Liver (tissue), 9 donors: ENCODE data around the gene UCHL3. TPM values are rescaled to one million over a fixed set of nuclear protein-coding genes. Genes with fewer than 3 reads are reported as not detected.

Experiments used
- DNase-seq: peaks from one replicate; pipeline ENCODE4 v3.0.0-alpha.2; 2017; ENCODE audit warnings: low spot score
- H3K27ac ChIP-seq, 2 donors: one replicate each; pipeline ENCODE4 v1.7.0; 2013; ENCODE audit warnings: inconsistent platforms in 2 of 2, low read length in 2 of 2, control low read depth in 1 of 2, low read depth in 1 of 2, mild to moderate bottlenecking in 1 of 2
- H3K27me3 ChIP-seq, 4 donors: one replicate each; pipeline versions ENCODE4 v1.6.1 to v1.7.0; 2013; ENCODE audit warnings: low read length in 3 of 4, inconsistent platforms in 1 of 4, mild to moderate bottlenecking in 1 of 4, moderate library complexity in 1 of 4; ENCODE audit not compliant: control insufficient read depth in 4 of 4, insufficient read depth in 4 of 4
- H3K36me3 ChIP-seq, 4 donors: one replicate each; pipeline versions ENCODE4 v1.6.1 to v1.7.0; 2013; ENCODE audit warnings: low read length in 3 of 4, mild to moderate bottlenecking in 3 of 4, low read depth in 1 of 4, moderate library complexity in 1 of 4; ENCODE audit not compliant: control insufficient read depth in 4 of 4, insufficient read depth in 3 of 4
- H3K4me1 ChIP-seq, 4 donors: one replicate each; pipeline versions ENCODE4 v1.6.1 to v1.7.0; 2013; ENCODE audit warnings: low read length in 3 of 4, mild to moderate bottlenecking in 3 of 4, moderate library complexity in 1 of 4; ENCODE audit not compliant: control insufficient read depth in 4 of 4, insufficient read depth in 4 of 4
- H3K4me3 ChIP-seq, 3 donors: one replicate each; pipeline versions ENCODE4 v1.6.1 to v1.7.0; 2013; ENCODE audit warnings: low read length in 3 of 3, control low read depth in 1 of 3, low read depth in 1 of 3, mild to moderate bottlenecking in 1 of 3
- H3K9ac ChIP-seq, 2 donors: one replicate each; pipeline ENCODE4 v1.7.0; 2013; ENCODE audit warnings: low read length in 2 of 2, mild to moderate bottlenecking in 2 of 2, moderate library complexity in 2 of 2, control low read depth in 1 of 2, low read depth in 1 of 2
- H3K9me3 ChIP-seq, 4 donors: one replicate each; pipeline versions ENCODE4 v1.6.1 to v1.7.0; 2013; ENCODE audit warnings: low read length in 3 of 4; ENCODE audit not compliant: control insufficient read depth in 4 of 4
- EGR1 ChIP-seq, 2 donors: IDR thresholded peaks; 2 replicates each; pipeline ENCODE4 v1.6.1; 2016 to 2018; ENCODE audit warnings: antibody characterized with exemption in 2 of 2, low read depth in 2 of 2
- FOXA1 ChIP-seq: IDR thresholded peaks from 2 replicates; pipeline ENCODE4 v1.6.1; 2016; ENCODE audit warnings: antibody characterized with exemption
- FOXA2 ChIP-seq: IDR thresholded peaks from 2 replicates; pipeline ENCODE4 v1.6.1; 2016; ENCODE audit warnings: antibody characterized with exemption
- GABPA ChIP-seq, 2 donors: IDR thresholded peaks in 1 of 2; conservative IDR thresholded peaks in 1 of 2; 2 replicates each; pipeline ENCODE4 v1.6.1; 2016; ENCODE audit warnings: antibody characterized with exemption in 2 of 2, mild to moderate bottlenecking in 1 of 2, moderate library complexity in 1 of 2
- HNF4A ChIP-seq, 2 donors: conservative IDR thresholded peaks; 2 replicates each; pipeline ENCODE4 v1.6.1; 2016; ENCODE audit warnings: antibody characterized with exemption in 2 of 2, mild to moderate bottlenecking in 2 of 2
- HNF4G ChIP-seq: IDR thresholded peaks from 2 replicates; pipeline ENCODE4 v1.6.1; 2016; ENCODE audit warnings: antibody characterized with exemption
- JUND ChIP-seq, 2 donors: IDR thresholded peaks; 2 replicates each; pipeline ENCODE4 v1.6.1; 2016; ENCODE audit warnings: antibody characterized with exemption in 2 of 2
- NR2F2 ChIP-seq: IDR thresholded peaks from 2 replicates; pipeline ENCODE4 v1.6.1; 2016; ENCODE audit warnings: antibody characterized with exemption
- RAD21 ChIP-seq, 2 donors: IDR thresholded peaks; 2 replicates each; pipeline ENCODE4 v1.6.1; 2016; ENCODE audit warnings: antibody characterized with exemption in 2 of 2, mild to moderate bottlenecking in 2 of 2
- RXRA ChIP-seq, 2 donors: IDR thresholded peaks; 2 replicates each; pipeline ENCODE4 v1.6.1; 2017 to 2018; ENCODE audit warnings: antibody characterized with exemption in 2 of 2, mild to moderate bottlenecking in 1 of 2
- SP1 ChIP-seq: IDR thresholded peaks from 2 replicates; pipeline ENCODE4 v1.6.1; 2018; ENCODE audit warnings: antibody characterized with exemption, mild to moderate bottlenecking
- TAF1 ChIP-seq: conservative IDR thresholded peaks from 2 replicates; pipeline ENCODE4 v1.6.1; 2016; ENCODE audit warnings: antibody characterized with exemption, mild to moderate bottlenecking
- YY1 ChIP-seq: IDR thresholded peaks from 2 replicates; pipeline ENCODE4 v1.6.1; 2016; ENCODE audit warnings: antibody characterized with exemption, mild to moderate bottlenecking
- WGBS: extraction: QIAGEN DNeasy Blood & Tissue Kit; methylation state at CpG from one replicate; pipeline ENCODE4 v1.1.7; 2013; 5-methylcytosine and 5-hydroxymethylcytosine counted together
- polyA plus RNA-seq, 2 donors: library from polyadenylated mRNA; stranded (reverse) in 1 of 2; unstranded in 1 of 2; fragments of 200-250 nt in 1 of 2; fragments of >200 nt in 1 of 2; fragmentation: Nextera tagmentation in 1 of 2; extraction: Ambion mirVana in 1 of 2; gene quantifications; one replicate each; pipeline versions ENCODE4 v1.2.1 to v1.2.3, GENCODE V29; 2013 to 2015
- total RNA-seq, 2 donors: library from RNA; depleted of rRNA; stranded (reverse); fragments of >200 nt; gene quantifications; one replicate each; pipeline ENCODE4 v1.2.3, GENCODE V29; 2014
- TF ChIP-seq, protein P1 (sequence below): IDR thresholded peaks from 2 replicates; pipeline ENCODE4 v1.6.1; 2016; ENCODE audit warnings: antibody characterized with exemption, mild to moderate bottlenecking
- TF ChIP-seq, protein P2 (sequence below): fragments of 150-350 bp; IDR thresholded peaks from 2 replicates; pipeline ENCODE4 v1.5.1; 2017; ENCODE audit warnings: improper control_type of control experiment, low read depth, low read length; ENCODE audit not compliant: missing input control
- TF ChIP-seq, protein P3 (sequence below): IDR thresholded peaks from 2 replicates; pipeline ENCODE4 v1.6.1; 2016; ENCODE audit warnings: antibody characterized with exemption
- TF ChIP-seq, protein P4 (sequence below): IDR thresholded peaks from 2 replicates; pipeline ENCODE4 v1.6.1; 2016; ENCODE audit warnings: antibody characterized with exemption
- TF ChIP-seq, protein P5 (sequence below): IDR thresholded peaks from 2 replicates; pipeline ENCODE4 v1.6.1; 2016; ENCODE audit warnings: antibody characterized with exemption
- donor health status: healthy.
- donor health status: healthy.
- donor health status: healthy.
- donor health status: healthy.
- donor health status: healthy.

The UCHL3 gene
- total and polyA plus RNA-seq, 4 donors, result 13.1 to 55.8 (median 19.7) TPM

DNA sequence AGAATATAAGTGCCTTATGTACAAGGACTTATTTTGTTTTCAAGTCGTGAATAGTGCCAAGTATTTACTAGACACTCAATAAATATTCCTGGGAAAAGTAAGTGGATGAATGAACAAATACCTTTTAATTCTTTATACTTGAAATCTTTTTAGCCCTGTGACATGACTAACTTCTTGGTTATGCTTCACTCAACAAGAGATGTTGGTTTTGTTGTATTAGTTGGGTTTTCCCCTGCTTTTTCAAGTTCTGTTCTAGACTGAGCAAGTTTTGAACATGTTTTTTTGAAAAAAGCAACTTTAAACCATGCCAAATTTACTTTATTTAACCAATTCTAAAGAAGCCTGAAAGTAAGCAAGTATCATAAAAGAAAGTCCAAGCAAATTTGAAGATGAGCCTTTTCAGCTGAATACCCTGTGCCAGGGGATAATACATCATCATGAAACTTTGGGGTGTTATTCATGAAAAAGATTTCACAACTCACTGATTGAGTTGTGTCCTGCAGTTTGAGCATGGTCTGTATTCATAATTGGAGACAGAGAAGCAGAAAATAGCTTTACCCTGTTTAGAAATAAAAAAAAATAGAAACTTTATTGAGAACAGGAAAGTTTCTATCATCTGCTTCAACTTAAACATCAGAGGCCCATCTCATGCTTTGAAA, 97.7 kb downstream of the UCHL3 start:
- Histone ChIP-seq H3K4me3 (no peak overlapping the region), H3K27ac (no peak overlapping the region), H3K4me1 (no peaks in the 10 kb centered on the region), H3K9ac (no peak overlapping the region), H3K27me3 (no peaks in the 10 kb centered on the region), H3K36me3 (no peaks in the 10 kb centered on the region), H3K9me3 (no peaks in the 10 kb centered on the region)
- TF ChIP-seq, protein P1, sequence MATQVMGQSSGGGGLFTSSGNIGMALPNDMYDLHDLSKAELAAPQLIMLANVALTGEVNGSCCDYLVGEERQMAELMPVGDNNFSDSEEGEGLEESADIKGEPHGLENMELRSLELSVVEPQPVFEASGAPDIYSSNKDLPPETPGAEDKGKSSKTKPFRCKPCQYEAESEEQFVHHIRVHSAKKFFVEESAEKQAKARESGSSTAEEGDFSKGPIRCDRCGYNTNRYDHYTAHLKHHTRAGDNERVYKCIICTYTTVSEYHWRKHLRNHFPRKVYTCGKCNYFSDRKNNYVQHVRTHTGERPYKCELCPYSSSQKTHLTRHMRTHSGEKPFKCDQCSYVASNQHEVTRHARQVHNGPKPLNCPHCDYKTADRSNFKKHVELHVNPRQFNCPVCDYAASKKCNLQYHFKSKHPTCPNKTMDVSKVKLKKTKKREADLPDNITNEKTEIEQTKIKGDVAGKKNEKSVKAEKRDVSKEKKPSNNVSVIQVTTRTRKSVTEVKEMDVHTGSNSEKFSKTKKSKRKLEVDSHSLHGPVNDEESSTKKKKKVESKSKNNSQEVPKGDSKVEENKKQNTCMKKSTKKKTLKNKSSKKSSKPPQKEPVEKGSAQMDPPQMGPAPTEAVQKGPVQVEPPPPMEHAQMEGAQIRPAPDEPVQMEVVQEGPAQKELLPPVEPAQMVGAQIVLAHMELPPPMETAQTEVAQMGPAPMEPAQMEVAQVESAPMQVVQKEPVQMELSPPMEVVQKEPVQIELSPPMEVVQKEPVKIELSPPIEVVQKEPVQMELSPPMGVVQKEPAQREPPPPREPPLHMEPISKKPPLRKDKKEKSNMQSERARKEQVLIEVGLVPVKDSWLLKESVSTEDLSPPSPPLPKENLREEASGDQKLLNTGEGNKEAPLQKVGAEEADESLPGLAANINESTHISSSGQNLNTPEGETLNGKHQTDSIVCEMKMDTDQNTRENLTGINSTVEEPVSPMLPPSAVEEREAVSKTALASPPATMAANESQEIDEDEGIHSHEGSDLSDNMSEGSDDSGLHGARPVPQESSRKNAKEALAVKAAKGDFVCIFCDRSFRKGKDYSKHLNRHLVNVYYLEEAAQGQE, result no peak
- TF ChIP-seq, protein P2, sequence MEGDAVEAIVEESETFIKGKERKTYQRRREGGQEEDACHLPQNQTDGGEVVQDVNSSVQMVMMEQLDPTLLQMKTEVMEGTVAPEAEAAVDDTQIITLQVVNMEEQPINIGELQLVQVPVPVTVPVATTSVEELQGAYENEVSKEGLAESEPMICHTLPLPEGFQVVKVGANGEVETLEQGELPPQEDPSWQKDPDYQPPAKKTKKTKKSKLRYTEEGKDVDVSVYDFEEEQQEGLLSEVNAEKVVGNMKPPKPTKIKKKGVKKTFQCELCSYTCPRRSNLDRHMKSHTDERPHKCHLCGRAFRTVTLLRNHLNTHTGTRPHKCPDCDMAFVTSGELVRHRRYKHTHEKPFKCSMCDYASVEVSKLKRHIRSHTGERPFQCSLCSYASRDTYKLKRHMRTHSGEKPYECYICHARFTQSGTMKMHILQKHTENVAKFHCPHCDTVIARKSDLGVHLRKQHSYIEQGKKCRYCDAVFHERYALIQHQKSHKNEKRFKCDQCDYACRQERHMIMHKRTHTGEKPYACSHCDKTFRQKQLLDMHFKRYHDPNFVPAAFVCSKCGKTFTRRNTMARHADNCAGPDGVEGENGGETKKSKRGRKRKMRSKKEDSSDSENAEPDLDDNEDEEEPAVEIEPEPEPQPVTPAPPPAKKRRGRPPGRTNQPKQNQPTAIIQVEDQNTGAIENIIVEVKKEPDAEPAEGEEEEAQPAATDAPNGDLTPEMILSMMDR, result no peak
- TF ChIP-seq, protein P3, sequence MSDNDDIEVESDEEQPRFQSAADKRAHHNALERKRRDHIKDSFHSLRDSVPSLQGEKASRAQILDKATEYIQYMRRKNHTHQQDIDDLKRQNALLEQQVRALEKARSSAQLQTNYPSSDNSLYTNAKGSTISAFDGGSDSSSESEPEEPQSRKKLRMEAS, result no peak
- TF ChIP-seq RXRA (IDR thresholded peaks at IDR 0.05) (no peak), TAF1 (no peak), HNF4A (conservative IDR thresholded peaks at IDR 0.05) (no peak), NR2F2 (no peak), RAD21 (IDR thresholded peaks at IDR 0.05) (no peak), EGR1 (IDR thresholded peaks at IDR 0.05; ENCODE audit: low read depth in 2 of 2) (no peak), YY1 (no peak), FOXA1 (no peak), HNF4G (no peak), FOXA2 (no peak), SP1 (no peak), GABPA (IDR thresholded peaks at IDR 0.05 in 1 of 2, conservative IDR thresholded peaks at IDR 0.05 in 1 of 2) (no peak), JUND (IDR thresholded peaks at IDR 0.05) (no peak)
- TF ChIP-seq, protein P4, sequence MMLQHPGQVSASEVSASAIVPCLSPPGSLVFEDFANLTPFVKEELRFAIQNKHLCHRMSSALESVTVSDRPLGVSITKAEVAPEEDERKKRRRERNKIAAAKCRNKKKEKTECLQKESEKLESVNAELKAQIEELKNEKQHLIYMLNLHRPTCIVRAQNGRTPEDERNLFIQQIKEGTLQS, result no peak
- TF ChIP-seq, protein P5, sequence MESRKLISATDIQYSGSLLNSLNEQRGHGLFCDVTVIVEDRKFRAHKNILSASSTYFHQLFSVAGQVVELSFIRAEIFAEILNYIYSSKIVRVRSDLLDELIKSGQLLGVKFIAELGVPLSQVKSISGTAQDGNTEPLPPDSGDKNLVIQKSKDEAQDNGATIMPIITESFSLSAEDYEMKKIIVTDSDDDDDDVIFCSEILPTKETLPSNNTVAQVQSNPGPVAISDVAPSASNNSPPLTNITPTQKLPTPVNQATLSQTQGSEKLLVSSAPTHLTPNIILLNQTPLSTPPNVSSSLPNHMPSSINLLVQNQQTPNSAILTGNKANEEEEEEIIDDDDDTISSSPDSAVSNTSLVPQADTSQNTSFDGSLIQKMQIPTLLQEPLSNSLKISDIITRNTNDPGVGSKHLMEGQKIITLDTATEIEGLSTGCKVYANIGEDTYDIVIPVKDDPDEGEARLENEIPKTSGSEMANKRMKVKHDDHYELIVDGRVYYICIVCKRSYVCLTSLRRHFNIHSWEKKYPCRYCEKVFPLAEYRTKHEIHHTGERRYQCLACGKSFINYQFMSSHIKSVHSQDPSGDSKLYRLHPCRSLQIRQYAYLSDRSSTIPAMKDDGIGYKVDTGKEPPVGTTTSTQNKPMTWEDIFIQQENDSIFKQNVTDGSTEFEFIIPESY, result no peak
- 94% methylated on average over 1 of the region's 1 CpG for WGBS
- DNase-seq, result no peak
